Coronary artery (tissue), 2 donors: ENCODE results near the gene PHAF1.
A peak's percentile ranks its signal among the peaks of the same experiment; 100 is the strongest.

ENCODE experiments used
- DNase-seq: peaks from one replicate; pipeline ENCODE4 v3.0.0-alpha.2; 2017; ENCODE audit warnings: low spot score
- H3K27ac ChIP-seq, 2 donors: fragments of 200-600 bp; sonication (generic); one replicate each; pipeline ENCODE4 v1.5.1; 2016 to 2019
- H3K4me3 ChIP-seq: fragments of 200-600 bp; sonication (generic); 2 replicates; pipeline ENCODE4 v1.5.1; 2016; ENCODE audit warnings: mild to moderate bottlenecking, moderate library complexity
- TF ChIP-seq, protein P1 (sequence below): fragments of 200-600 bp; sonication (generic); IDR thresholded peaks from one replicate; pipeline ENCODE4 v1.5.1; 2019; ENCODE audit warnings: antibody characterized with exemption

The PHAF1 gene

GRCh38 chr16:67188798-67189197 lies 79.1 kb downstream of the PHAF1 start:
- Histone ChIP-seq H3K27ac (no peak overlapping the region), H3K4me3 (no peak overlapping the region)
- TF ChIP-seq, protein P1, sequence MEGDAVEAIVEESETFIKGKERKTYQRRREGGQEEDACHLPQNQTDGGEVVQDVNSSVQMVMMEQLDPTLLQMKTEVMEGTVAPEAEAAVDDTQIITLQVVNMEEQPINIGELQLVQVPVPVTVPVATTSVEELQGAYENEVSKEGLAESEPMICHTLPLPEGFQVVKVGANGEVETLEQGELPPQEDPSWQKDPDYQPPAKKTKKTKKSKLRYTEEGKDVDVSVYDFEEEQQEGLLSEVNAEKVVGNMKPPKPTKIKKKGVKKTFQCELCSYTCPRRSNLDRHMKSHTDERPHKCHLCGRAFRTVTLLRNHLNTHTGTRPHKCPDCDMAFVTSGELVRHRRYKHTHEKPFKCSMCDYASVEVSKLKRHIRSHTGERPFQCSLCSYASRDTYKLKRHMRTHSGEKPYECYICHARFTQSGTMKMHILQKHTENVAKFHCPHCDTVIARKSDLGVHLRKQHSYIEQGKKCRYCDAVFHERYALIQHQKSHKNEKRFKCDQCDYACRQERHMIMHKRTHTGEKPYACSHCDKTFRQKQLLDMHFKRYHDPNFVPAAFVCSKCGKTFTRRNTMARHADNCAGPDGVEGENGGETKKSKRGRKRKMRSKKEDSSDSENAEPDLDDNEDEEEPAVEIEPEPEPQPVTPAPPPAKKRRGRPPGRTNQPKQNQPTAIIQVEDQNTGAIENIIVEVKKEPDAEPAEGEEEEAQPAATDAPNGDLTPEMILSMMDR = no peak
- no peak for DNase-seq

DNA sequence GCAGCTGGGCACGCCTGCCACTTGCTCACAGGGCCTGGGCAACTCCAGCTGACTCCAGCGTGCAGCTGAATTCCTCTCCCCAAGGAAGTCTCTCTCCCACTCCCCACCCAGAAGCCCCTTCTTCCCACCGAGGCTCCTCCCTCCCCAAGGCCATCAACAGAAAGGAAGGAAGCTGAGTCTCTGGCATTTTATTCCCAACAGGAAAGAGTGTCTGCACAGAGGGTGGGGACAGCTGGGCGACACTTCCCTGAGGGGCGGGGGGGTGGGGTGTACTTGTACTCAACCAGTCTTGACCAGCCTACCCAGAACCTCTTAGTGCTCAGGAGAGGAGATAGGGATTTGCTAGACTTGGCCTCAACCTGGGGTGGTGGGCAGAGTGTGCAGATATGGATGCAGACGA lies 80.3 kb downstream of the PHAF1 start, which contains the start of gene EXOC3L1:
Gene EXOC3L1, minus strand, starts transcription at position 96 of the 400 bp plus-strand sequence. CDS start 460 bp downstream, outside the sequence.
- Histone ChIP-seq H3K27ac (no peak within 1 kb of the TSS), H3K4me3 (no peak within 1 kb of the TSS)
- no peak for DNase-seq
- TF ChIP-seq, protein P1 = no peak

GRCh38 chr16:67190448-67191399 lies 81.0 kb downstream of the PHAF1 start:
- Histone ChIP-seq H3K4me3 (no peak overlapping the region), H3K27ac (no peak overlapping the region)
- TF ChIP-seq, protein P1 = no peak
- DNase-seq = no peak

- peak overlapping the region; percentile 96 for H3K4me3 ChIP-seq
- no peak for DNase-seq
- no peak overlapping the region for H3K27ac ChIP-seq
- TF ChIP-seq, protein P1 = no peak
Observed at GRCh38 chr16:67191411-67191994, 81.8 kb downstream of the PHAF1 start.

- TF ChIP-seq, protein P1 = no peak
- H3K4me3 ChIP-seq = peak within 1 kb of the TSS; percentile 96
- peak within 1 kb of the TSS; percentile 24 to 86 for H3K27ac ChIP-seq
- DNase-seq = peak; percentile 93
Observed at GRCh38 chr16:67191995-67192681, 82.4 kb downstream of the PHAF1 start, which contains the start of gene E2F4. E2F4 (plus strand) TSS chr16:67192155; CDS start chr16:67192228, 73 bp downstream.

DNA sequence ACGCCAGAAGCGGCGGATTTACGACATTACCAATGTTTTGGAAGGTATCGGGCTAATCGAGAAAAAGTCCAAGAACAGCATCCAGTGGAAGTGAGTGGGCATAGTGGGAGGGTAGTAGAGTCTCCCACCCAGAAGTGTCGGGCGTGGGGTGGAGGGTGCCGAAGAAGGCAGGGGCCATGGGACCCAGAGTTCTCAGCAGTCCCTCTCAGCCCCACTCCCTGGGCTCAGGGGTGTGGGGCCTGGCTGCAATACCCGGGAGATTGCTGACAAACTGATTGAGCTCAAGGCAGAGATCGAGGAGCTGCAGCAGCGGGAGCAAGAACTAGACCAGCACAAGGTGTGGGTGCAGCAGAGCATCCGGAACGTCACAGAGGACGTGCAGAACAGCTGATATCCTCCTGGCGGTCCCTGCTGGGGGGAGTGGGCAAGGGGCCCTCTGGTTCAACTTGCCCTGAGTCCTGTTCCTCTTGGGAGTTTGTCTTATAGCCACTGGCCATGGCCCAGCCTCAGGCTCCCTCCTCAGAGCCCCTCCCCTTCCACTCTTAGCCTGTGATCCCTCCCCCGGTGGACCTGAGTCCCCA lies 83.1 kb downstream of the PHAF1 start:
- H3K27ac ChIP-seq = peak overlapping the region in 1 of 2 donors; percentile 86
- peak overlapping the region; percentile 96 for H3K4me3 ChIP-seq
- TF ChIP-seq, protein P1 = no peak
- no peak for DNase-seq
